Airway epithelial cell (primary cell): ENCODE measurements around the gene PNPLA5. TPM values are rescaled to one million over a fixed set of nuclear protein-coding genes. Genes with fewer than 3 reads are reported as not detected.

Experiments used
- total RNA-seq: library from RNA; depleted of rRNA; stranded (reverse); fragments of >200 nt; gene quantifications from 2 replicates; pipeline ENCODE4 v1.2.3, GENCODE V29; 2015

Gene PNPLA5, protein sequence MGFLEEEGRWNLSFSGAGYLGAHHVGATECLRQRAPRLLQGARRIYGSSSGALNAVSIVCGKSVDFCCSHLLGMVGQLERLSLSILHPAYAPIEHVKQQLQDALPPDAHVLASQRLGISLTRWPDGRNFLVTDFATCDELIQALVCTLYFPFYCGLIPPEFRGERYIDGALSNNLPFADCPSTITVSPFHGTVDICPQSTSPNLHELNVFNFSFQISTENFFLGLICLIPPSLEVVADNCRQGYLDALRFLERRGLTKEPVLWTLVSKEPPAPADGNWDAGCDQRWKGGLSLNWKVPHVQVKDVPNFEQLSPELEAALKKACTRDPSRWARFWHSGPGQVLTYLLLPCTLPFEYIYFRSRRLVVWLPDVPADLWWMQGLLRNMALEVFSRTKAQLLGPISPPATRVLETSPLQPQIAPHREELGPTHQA
- not detected in 2 replicates for total RNA-seq

DNA sequence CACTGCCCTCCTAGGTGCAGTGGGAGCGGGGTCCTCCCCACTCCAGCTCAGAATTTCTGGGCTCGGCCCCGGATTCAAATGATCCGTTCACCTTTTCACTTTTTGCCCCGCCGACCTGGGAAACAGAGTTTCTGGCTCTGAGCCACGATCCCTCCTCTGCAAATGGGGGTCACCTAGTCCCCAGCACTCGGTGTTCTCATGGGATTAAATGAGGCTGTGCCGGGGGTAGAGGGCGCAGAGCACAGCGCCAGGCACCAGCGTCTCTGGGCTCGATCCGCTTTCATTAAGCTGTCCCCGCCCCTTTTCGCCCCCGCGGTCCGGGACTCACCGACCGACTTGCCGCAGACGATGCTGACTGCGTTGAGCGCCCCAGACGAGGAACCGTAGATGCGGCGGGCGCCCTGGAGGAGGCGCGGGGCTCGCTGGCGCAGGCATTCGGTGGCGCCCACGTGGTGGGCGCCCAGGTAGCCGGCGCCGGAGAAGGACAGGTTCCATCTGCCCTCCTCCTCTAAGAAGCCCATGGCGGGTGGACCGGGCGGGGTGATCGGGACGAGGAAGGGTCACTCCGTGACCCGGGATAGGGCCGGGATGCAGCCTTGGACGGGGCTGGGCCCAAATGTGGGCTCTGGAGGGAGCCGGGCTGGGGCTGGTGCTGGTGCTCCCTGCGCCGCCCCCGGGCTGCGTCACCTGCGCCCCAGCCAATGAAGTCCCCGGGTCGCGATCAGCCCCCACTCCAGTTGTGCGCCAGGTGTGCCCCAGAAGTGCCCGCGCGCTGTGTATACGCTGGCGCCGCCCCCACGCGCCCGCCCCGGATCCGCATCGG lies at the start of gene PNPLA5:
Gene PNPLA5 (minus strand): TSS at position 654 of the 823 bp plus-strand sequence. CDS start 133 bp downstream, at position 521.

DNA sequence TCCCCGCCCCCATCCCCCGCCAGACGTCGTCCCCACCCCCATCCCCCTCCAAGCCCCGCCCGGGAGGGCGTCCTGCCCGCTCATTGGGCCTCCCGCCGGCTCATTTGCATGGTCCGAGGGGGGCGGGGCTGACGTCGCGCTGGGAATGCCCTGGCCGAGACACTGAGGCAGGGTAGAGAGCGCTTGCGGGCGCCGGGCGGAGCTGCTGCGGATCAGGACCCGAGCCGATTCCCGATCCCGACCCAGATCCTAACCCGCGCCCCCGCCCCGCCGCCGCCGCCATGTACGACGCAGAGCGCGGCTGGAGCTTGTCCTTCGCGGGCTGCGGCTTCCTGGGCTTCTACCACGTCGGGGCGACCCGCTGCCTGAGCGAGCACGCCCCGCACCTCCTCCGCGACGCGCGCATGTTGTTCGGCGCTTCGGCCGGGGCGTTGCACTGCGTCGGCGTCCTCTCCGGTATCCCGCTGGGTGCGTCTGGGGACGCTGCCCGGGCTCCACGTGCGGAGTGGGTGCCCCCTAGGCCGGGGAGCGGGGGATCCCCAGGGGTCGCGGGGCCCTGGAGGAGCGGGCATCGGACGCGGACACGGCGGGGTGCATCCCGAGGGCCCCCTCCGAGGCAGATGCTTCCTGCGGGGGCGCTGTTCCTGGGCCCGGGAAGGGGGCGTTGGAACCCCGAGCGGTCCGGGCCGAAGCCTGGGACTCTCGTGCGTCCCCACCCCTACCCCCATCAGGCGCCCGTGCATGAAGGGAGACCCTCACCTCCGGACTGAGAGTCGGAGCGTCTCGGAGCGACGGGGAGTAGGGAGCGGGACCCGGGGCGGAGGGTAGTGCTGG lies 32.0 kb upstream of the PNPLA5 start, which contains the start of gene PNPLA3:
Gene PNPLA3 (plus strand): TSS at position 175 of the 834 bp plus-strand sequence. CDS start 107 bp downstream, at position 282.

GRCh38 chr22:43862074-43862881 lies 29.5 kb downstream of the PNPLA5 start, which contains the start of gene SULT4A1:
SULT4A1 (minus strand) TSS chr22:43862513; CDS start chr22:43862382, 131 bp downstream.

Other genes with a start within 250 kb of the PNPLA5 start
- 0.19 and 0.21 TPM in 2 replicates for gene EFCAB6, start 79.7 kb downstream of the PNPLA5 start, total RNA-seq
- gene SULT4A1, start 29.5 kb downstream of the PNPLA5 start, total RNA-seq, result 0.09 and 0.21 TPM in 2 replicates
- gene PNPLA3, start 31.8 kb upstream of the PNPLA5 start, total RNA-seq, result 8.7 and 11.0 TPM in 2 replicates
- gene SAMM50, start 63.4 kb upstream of the PNPLA5 start, total RNA-seq, result 40.5 and 43.1 TPM in 2 replicates
- gene PARVB, start 132.3 kb upstream of the PNPLA5 start, total RNA-seq, result 15.9 and 22.2 TPM in 2 replicates